Psoas muscle (tissue), 8 donors: ENCODE results near the gene TRIM17. TPM values are rescaled to one million over a fixed set of nuclear protein-coding genes. Genes with fewer than 3 reads are reported as not detected.
A peak's percentile ranks its signal among the peaks of the same experiment; 100 is the strongest.

Experiments used
- ATAC-seq, 4 donors: fragments of 200-7000 bp; cut with Tn5 transposase; one replicate each; pipeline ENCODE4 v1.9.1; 2020; ENCODE audit warnings: moderate library complexity in 3 of 4, mild to moderate bottlenecking in 2 of 4
- DNase-seq, 2 donors: peaks; one replicate each; pipeline ENCODE4 v3.0.0-alpha.2; 2020
- H3K27ac ChIP-seq: fragments of 200-600 bp; one replicate; pipeline ENCODE4 v1.8.0; 2022
- H3K27me3 ChIP-seq, 3 donors: fragments of 200-600 bp in 1 of 3; one replicate each; pipeline versions ENCODE4 v1.6.1 to v1.8.0; 2013 to 2022; ENCODE audit warnings: low read length in 2 of 3, mild to moderate bottlenecking in 2 of 3, moderate library complexity in 1 of 3; ENCODE audit not compliant: insufficient read depth in 3 of 3
- H3K36me3 ChIP-seq, 2 donors: fragments of 200-600 bp in 1 of 2; one replicate each; pipeline versions ENCODE4 v1.6.1 to v1.8.0; 2013 to 2022; ENCODE audit warnings: low read depth in 1 of 2, mild to moderate bottlenecking in 1 of 2, moderate library complexity in 1 of 2; ENCODE audit not compliant: insufficient read depth in 1 of 2
- H3K4me1 ChIP-seq: fragments of 200-600 bp; one replicate; pipeline ENCODE4 v1.8.0; 2022
- H3K4me3 ChIP-seq: fragments of 200-600 bp; one replicate; pipeline ENCODE4 v1.8.0; 2022; ENCODE audit warnings: mild to moderate bottlenecking
- H3K9me3 ChIP-seq: fragments of 200-600 bp; one replicate; pipeline ENCODE4 v1.8.0; 2022
- CTCF ChIP-seq: fragments of 200-600 bp; IDR thresholded peaks from one replicate; pipeline ENCODE4 v1.8.0; 2022; ENCODE audit warnings: antibody characterized with exemption
- WGBS, 3 donors: extraction: QIAGEN DNeasy Blood & Tissue Kit; methylation state at CpG; one replicate each; pipeline versions ENCODE4 v1.1.6 to v1.1.7; 2013; 5-methylcytosine and 5-hydroxymethylcytosine counted together
- intact Hi-C, 2 donors: fragments of 100-400 bp; cut with DNase I; formaldehyde crosslinking; loops; one replicate each; pipeline versions ENCODE4 v1.11.0 to v1.14.2; 2022
- polyA plus RNA-seq, 3 donors: library from polyadenylated mRNA; stranded (reverse); fragments of 200-250 nt; gene quantifications; one replicate each; pipeline ENCODE4 v1.2.3, GENCODE V29; 2013
- total RNA-seq, 4 donors: library from RNA; stranded (reverse); fragmentation: NEBNext Ultra II Directional in 2 of 4; extraction: Animal tissue kit (Norgen Biotek cat#: 25700) in 2 of 4; gene quantifications; one replicate each; pipeline versions ENCODE4 v1.2.1 to v1.2.4, GENCODE V29; 2021 to 2023
- donor health status: healthy with polysubstance abuse.
- donor health status: DM: no; HTN: no; CAD: no; lungs with moderate emphysema.
- donor health status: Bipolar disorder and iron deficiency.
- donor health status: healthy.
- donor health status: DM: yes; HTN: yes; CAD: no.
- donor health status: DM: no; HTN: no; CAD: no.
- donor health status: DM: no; HTN: no; CAD: no.
- donor health status: DM: yes; HTN: yes; CAD: no.

TRIM17 gene
- total and polyA plus RNA-seq, 7 donors: 0.03 TPM; not detected in 6

- intact Hi-C loops: no loop called here
- ATAC-seq (no peak), DNase-seq (peak in 1 of 2 donors; percentile 54)
- H3K9me3 ChIP-seq: no peaks in the 10 kb centered on the region
- no peak for TF ChIP-seq CTCF
- peaks cover 0 to 66% of the 10 kb centered on the region in 2 donors for H3K36me3 ChIP-seq
- H3K4me3 ChIP-seq: no peak overlapping the region
- no peak overlapping the region for H3K27ac ChIP-seq
- no peaks in the 10 kb centered on the region for H3K27me3 ChIP-seq
- H3K4me1 ChIP-seq: peaks cover 7% of the 10 kb centered on the region
- WGBS, 3 donors: 61 to 73% (median 63%) methylated on average over 5 of the region's 5 CpGs
These were observed 39.0 kb downstream of the TRIM17 start for GRCh38 chr1:228377664-228378089.

- WGBS, 3 donors: 72 to 83% (median 78%) methylated on average over 30 to 31 of the region's 31 CpGs
- Histone ChIP-seq H3K27ac (no peak overlapping the region), H3K4me3 (no peak overlapping the region), H3K27me3 (no peaks in the 10 kb centered on the region), H3K9me3 (no peaks in the 10 kb centered on the region), H3K36me3 (peaks cover 0 to 73% of the 10 kb centered on the region in 2 donors), H3K4me1 (peaks cover 7% of the 10 kb centered on the region)
- no peak for TF ChIP-seq CTCF
- intact Hi-C loops: no loop called here
- DNase-seq (peak; percentile 13 to 57), ATAC-seq (no peak)
These were observed 39.7 kb downstream of the TRIM17 start for GRCh38 chr1:228376651-228377631.

- Histone ChIP-seq H3K9me3 (no peaks in the 10 kb centered on the region), H3K27ac (no peak overlapping the region), H3K4me1 (peaks cover 11% of the 10 kb centered on the region), H3K36me3 (peaks cover 0 to 80% of the 10 kb centered on the region in 2 donors), H3K27me3 (no peaks in the 10 kb centered on the region), H3K4me3 (no peak overlapping the region)
- intact Hi-C loops: no loop called here
- DNase-seq (no peak), ATAC-seq (no peak)
- 71 to 88% (median 77%) methylated on average over 3 of the region's 3 CpGs for WGBS, 3 donors
- TF ChIP-seq CTCF: no peak
These were observed 40.4 kb downstream of the TRIM17 start for GRCh38 chr1:228376262-228376628.

GRCh38 chr1:228375578-228376261 lies 40.9 kb downstream of the TRIM17 start:
- intact Hi-C loops: no loop called here
- TF ChIP-seq CTCF: no peak
- H3K9me3 ChIP-seq: no peaks in the 10 kb centered on the region
- ATAC-seq (no peak), DNase-seq (peak; percentile 18 to 51)
- 91 to 93% (median 92%) methylated on average over 21 to 22 of the region's 22 CpGs for WGBS, 3 donors
- peak overlapping the region; percentile 77 for H3K27ac ChIP-seq
- no peaks in the 10 kb centered on the region for H3K27me3 ChIP-seq
- H3K4me3 ChIP-seq: no peak overlapping the region
- peaks cover 11% of the 10 kb centered on the region for H3K4me1 ChIP-seq
- peaks cover 0 to 85% of the 10 kb centered on the region in 2 donors for H3K36me3 ChIP-seq
